ENCODE data around the gene RPL10A. TPM values are rescaled to one million over a fixed set of nuclear protein-coding genes. Genes with fewer than 3 reads are reported as not detected.

Gene RPL10A
- polyA plus RNA-seq, 1 donor (not counting 4 experiments of a cell fraction or from before 2014, with no cell fraction given), result 2,462 TPM

- Histone ChIP-seq H3K79me2 (ENCODE audit: control insufficient read depth, insufficient read depth, low read length) (peaks cover 51% of the 10 kb centered on the region), H3K4me2 (ENCODE audit: control insufficient read depth, extremely low read depth, insufficient read depth, low read depth, low read length) (no peak overlapping the region), H3K4me3 (ENCODE audit: control insufficient read depth in 2 of 3, extremely low read depth in 1 of 3, insufficient read depth in 2 of 3, low read depth in 1 of 3, low read length in 3 of 3) (no peak overlapping the region), H4K20me1 (ENCODE audit: control insufficient read depth, extremely low read depth, insufficient read depth, low read length) (no peaks in the 10 kb centered on the region), H3K4me1 (ENCODE audit: control insufficient read depth, extremely low read depth, insufficient read depth, low read length) (peaks cover 73% of the 10 kb centered on the region), H3K9me1 (ENCODE audit: control insufficient read depth, extremely low read depth, insufficient read depth, low read length) (no peaks in the 10 kb centered on the region), H3K36me3 (ENCODE audit: control insufficient read depth in 2 of 2, extremely low read depth in 1 of 2, insufficient read depth in 2 of 2, low read length in 2 of 2) (peaks cover 2 to 7% of the 10 kb centered on the region in 2 experiments), H2AFZ (ENCODE audit: control insufficient read depth, low read length) (no peak overlapping the region), H3K27me3 (ENCODE audit: control insufficient read depth, extremely low read depth, insufficient read depth, low read length) (no peaks in the 10 kb centered on the region), H3K9ac (ENCODE audit: control insufficient read depth, extremely low read depth, insufficient read depth, low read length) (no peak overlapping the region), H3K9me3 (ENCODE audit: control insufficient read depth, low read depth, low read length) (no peaks in the 10 kb centered on the region), H3K27ac (ENCODE audit: control insufficient read depth, insufficient read depth, low read length) (no peak overlapping the region)
- DNase-seq (ENCODE audit: low read depth, low spot score) (no peak), FAIRE-seq (no peak)
- dilution Hi-C loops (cut with MboI; ENCODE audit: extremely low pct_ligation_motif_present, low sequenced_read_pairs), result no loop called here
- TF ChIP-seq CTCF (optimal IDR thresholded peaks at IDR 0.05 in 1 of 3, IDR thresholded peaks at IDR 0.05 in 1 of 3, conservative IDR thresholded peaks at IDR 0.05 in 1 of 3; ENCODE audit: extremely low read depth in 1 of 3, insufficient read depth in 2 of 3, low read length in 3 of 3) (no peak), EZH2 (IDR thresholded peaks at IDR 0.05; ENCODE audit: low read length) (no peak)
These were observed 23.5 kb downstream of the RPL10A start for GRCh38 chr6:35491558-35492257.

GRCh38 chr6:35492258-35492973 is 24.2 kb downstream of the RPL10A start:
- H3K27ac ChIP-seq (ENCODE audit: control insufficient read depth, insufficient read depth, low read length), result no peak overlapping the region
- H3K9me3 ChIP-seq (ENCODE audit: control insufficient read depth, low read depth, low read length), result no peaks in the 10 kb centered on the region
- H3K9me1 ChIP-seq (ENCODE audit: control insufficient read depth, extremely low read depth, insufficient read depth, low read length), result no peaks in the 10 kb centered on the region
- H2AFZ ChIP-seq (ENCODE audit: control insufficient read depth, low read length), result no peak overlapping the region
- H3K9ac ChIP-seq (ENCODE audit: control insufficient read depth, extremely low read depth, insufficient read depth, low read length), result no peak overlapping the region
- H3K27me3 ChIP-seq (ENCODE audit: control insufficient read depth, extremely low read depth, insufficient read depth, low read length), result no peaks in the 10 kb centered on the region
- no peak for DNase-seq (ENCODE audit: low read depth, low spot score)
- peaks cover 66% of the 10 kb centered on the region for H3K4me1 ChIP-seq (ENCODE audit: control insufficient read depth, extremely low read depth, insufficient read depth, low read length)
- dilution Hi-C loops (cut with MboI; ENCODE audit: extremely low pct_ligation_motif_present, low sequenced_read_pairs), result no loop called here
- TF ChIP-seq EZH2 (IDR thresholded peaks at IDR 0.05; ENCODE audit: low read length) (no peak), CTCF (optimal IDR thresholded peaks at IDR 0.05 in 1 of 3, IDR thresholded peaks at IDR 0.05 in 1 of 3, conservative IDR thresholded peaks at IDR 0.05 in 1 of 3; ENCODE audit: extremely low read depth in 1 of 3, insufficient read depth in 2 of 3, low read length in 3 of 3) (no peak)
- H3K4me2 ChIP-seq (ENCODE audit: control insufficient read depth, extremely low read depth, insufficient read depth, low read depth, low read length), result no peak overlapping the region
- H3K4me3 ChIP-seq (ENCODE audit: control insufficient read depth in 2 of 3, extremely low read depth in 1 of 3, insufficient read depth in 2 of 3, low read depth in 1 of 3, low read length in 3 of 3), result no peak overlapping the region
- peaks cover 2 to 7% of the 10 kb centered on the region in 2 experiments for H3K36me3 ChIP-seq (ENCODE audit: control insufficient read depth in 2 of 2, extremely low read depth in 1 of 2, insufficient read depth in 2 of 2, low read length in 2 of 2)
- peaks cover 46% of the 10 kb centered on the region for H3K79me2 ChIP-seq (ENCODE audit: control insufficient read depth, insufficient read depth, low read length)
- FAIRE-seq, result no peak
- H4K20me1 ChIP-seq (ENCODE audit: control insufficient read depth, extremely low read depth, insufficient read depth, low read length), result no peaks in the 10 kb centered on the region
